Skeletal muscle tissue (tissue), 4 donors: ENCODE results near the gene KCNMB2. TPM values are rescaled to one million over a fixed set of nuclear protein-coding genes. Genes with fewer than 3 reads are reported as not detected.
"Not testable (repeated sequence)": the region's sequence is repeated elsewhere in the genome, so short reads cannot be mapped to it uniquely, and the experiment has no call there.

Experiments used
- H3K27ac ChIP-seq: one replicate; pipeline ENCODE4 v1.7.0; 2013; ENCODE audit warnings: mild to moderate bottlenecking, low read depth, low read length, inconsistent platforms
- H3K27me3 ChIP-seq, 3 donors: one replicate each; pipeline ENCODE4 v1.7.0; 2013; ENCODE audit warnings: low read length in 3 of 3; ENCODE audit not compliant: control insufficient read depth in 3 of 3, insufficient read depth in 3 of 3
- H3K36me3 ChIP-seq, 3 donors: one replicate each; pipeline ENCODE4 v1.7.0; 2013; ENCODE audit warnings: low read length in 3 of 3; ENCODE audit not compliant: control insufficient read depth in 3 of 3, insufficient read depth in 3 of 3
- H3K4me1 ChIP-seq, 3 donors: one replicate each; pipeline ENCODE4 v1.7.0; 2013; ENCODE audit warnings: low read length in 3 of 3, mild to moderate bottlenecking in 3 of 3; ENCODE audit not compliant: control insufficient read depth in 3 of 3, insufficient read depth in 3 of 3
- H3K4me3 ChIP-seq, 3 donors: one replicate each; pipeline ENCODE4 v1.7.0; 2013; ENCODE audit warnings: low read length in 3 of 3
- H3K9ac ChIP-seq, 3 donors: one replicate each; pipeline ENCODE4 v1.7.0; 2013; ENCODE audit warnings: low read length in 3 of 3, mild to moderate bottlenecking in 3 of 3, moderate library complexity in 2 of 3, low read depth in 1 of 3
- H3K9me3 ChIP-seq, 3 donors: one replicate each; pipeline ENCODE4 v1.7.0; 2013; ENCODE audit warnings: low read length in 3 of 3; ENCODE audit not compliant: control insufficient read depth in 3 of 3
- total RNA-seq: library from RNA; depleted of rRNA; stranded (reverse); fragments of >200 nt; gene quantifications from one replicate; pipeline ENCODE4 v1.2.3, GENCODE V29; 2014
- donor health status: Osteomylitis.

The KCNMB2 gene
- total RNA-seq, 1 donor from 2014 or later, result 11.5 TPM

- no peak overlapping the region for H3K27ac ChIP-seq
- no peaks in the 10 kb centered on the region for H3K4me1 ChIP-seq
- H3K9me3 ChIP-seq, result no peaks in the 10 kb centered on the region
- H3K27me3 ChIP-seq, result no peaks in the 10 kb centered on the region
- no peak overlapping the region for H3K4me3 ChIP-seq
- no peaks in the 10 kb centered on the region for H3K36me3 ChIP-seq
- no peak overlapping the region for H3K9ac ChIP-seq
These were observed 320.6 kb downstream of the KCNMB2 start for GRCh38 chr3:178856804-178857203.

GRCh38 chr3:178859386-178859785 lies 323.1 kb downstream of the KCNMB2 start:
- no peak overlapping the region for H3K4me3 ChIP-seq
- no peaks in the 10 kb centered on the region for H3K9me3 ChIP-seq
- no peaks in the 10 kb centered on the region for H3K4me1 ChIP-seq
- no peaks in the 10 kb centered on the region for H3K27me3 ChIP-seq
- H3K36me3 ChIP-seq, result no peaks in the 10 kb centered on the region
- no peak overlapping the region for H3K9ac ChIP-seq
- no peak overlapping the region for H3K27ac ChIP-seq

- H3K4me3 ChIP-seq, H3K27ac ChIP-seq, H3K4me1 ChIP-seq, H3K27me3 ChIP-seq, H3K36me3 ChIP-seq, H3K9ac ChIP-seq, H3K9me3 ChIP-seq: not testable (repeated sequence)
These were observed 323.7 kb downstream of the KCNMB2 start for GRCh38 chr3:178859900-178860436.

GRCh38 chr3:178868681-178869080 lies 332.4 kb downstream of the KCNMB2 start:
- Histone ChIP-seq H3K36me3 (no peaks in the 10 kb centered on the region), H3K27ac (no peak overlapping the region), H3K4me1 (no peaks in the 10 kb centered on the region), H3K27me3 (no peaks in the 10 kb centered on the region), H3K4me3 (no peak overlapping the region), H3K9ac (no peak overlapping the region), H3K9me3 (no peaks in the 10 kb centered on the region)

GRCh38 chr3:178870085-178870484 lies 333.8 kb downstream of the KCNMB2 start:
- Histone ChIP-seq H3K9ac (no peak overlapping the region), H3K27me3 (no peaks in the 10 kb centered on the region), H3K4me1 (no peaks in the 10 kb centered on the region), H3K36me3 (no peaks in the 10 kb centered on the region), H3K9me3 (no peaks in the 10 kb centered on the region), H3K27ac (no peak overlapping the region), H3K4me3 (no peak overlapping the region)

GRCh38 chr3:178875157-178875556 lies 338.9 kb downstream of the KCNMB2 start:
- H3K27ac ChIP-seq, result no peak overlapping the region
- no peak overlapping the region for H3K4me3 ChIP-seq
- H3K36me3 ChIP-seq, result no peaks in the 10 kb centered on the region
- H3K27me3 ChIP-seq, result no peaks in the 10 kb centered on the region
- H3K9ac ChIP-seq, result no peak overlapping the region
- no peaks in the 10 kb centered on the region for H3K9me3 ChIP-seq
- H3K4me1 ChIP-seq, result no peaks in the 10 kb centered on the region

GRCh38 chr3:178875836-178876235 lies 339.6 kb downstream of the KCNMB2 start:
- no peaks in the 10 kb centered on the region for H3K4me1 ChIP-seq
- no peaks in the 10 kb centered on the region for H3K36me3 ChIP-seq
- H3K9me3 ChIP-seq, result no peaks in the 10 kb centered on the region
- no peak overlapping the region for H3K27ac ChIP-seq
- no peak overlapping the region for H3K4me3 ChIP-seq
- no peaks in the 10 kb centered on the region for H3K27me3 ChIP-seq
- no peak overlapping the region for H3K9ac ChIP-seq

- Histone ChIP-seq H3K4me1 (no peaks in the 10 kb centered on the region), H3K4me3 (no peak overlapping the region), H3K9me3 (no peaks in the 10 kb centered on the region), H3K36me3 (no peaks in the 10 kb centered on the region), H3K27ac (no peak overlapping the region), H3K27me3 (no peaks in the 10 kb centered on the region), H3K9ac (no peak overlapping the region)
These were observed 344.0 kb downstream of the KCNMB2 start for GRCh38 chr3:178880274-178880673.
